Measurements from ENCODE around the gene SNRPF. TPM values are rescaled to one million over a fixed set of nuclear protein-coding genes. Genes with fewer than 3 reads are reported as not detected.
"Not testable (repeated sequence)": the region's sequence is repeated elsewhere in the genome, so short reads cannot be mapped to it uniquely, and the experiment has no call there.

The SNRPF gene
- total RNA-seq, 6 experiments from 2014 or later: 24.2 to 31.9 (median 27.8) TPM

- peaks cover 32% of the 10 kb centered on the region for H3K4me1 Mint-ChIP-seq (ENCODE audit: low read depth)
- H3K36me3 Mint-ChIP-seq (ENCODE audit: low read depth): no peaks in the 10 kb centered on the region
- no peak for TF ChIP-seq CTCF (IDR thresholded peaks at IDR 0.05)
- peak overlapping the region; percentile 45 for H3K4me3 Mint-ChIP-seq
- H3K9me3 Mint-ChIP-seq: no peaks in the 10 kb centered on the region
- peaks cover 18% of the 10 kb centered on the region for H3K27me3 Mint-ChIP-seq (ENCODE audit: insufficient read depth)
- H3K27ac Mint-ChIP-seq: no peak overlapping the region; the same call in 1 of the 2 replicates
- DNase-seq: peak; percentile 30
Observed at GRCh38 chr12:95836630-95837239, 22.0 kb upstream of the SNRPF start.

- no peak for DNase-seq
- H3K4me1 Mint-ChIP-seq (ENCODE audit: low read depth): peaks cover 32% of the 10 kb centered on the region
Observed at GRCh38 chr12:95837240-95838038, 21.3 kb upstream of the SNRPF start.

GRCh38 chr12:95838125-95838524 lies 20.6 kb upstream of the SNRPF start:
- no peak for TF ChIP-seq CTCF (IDR thresholded peaks at IDR 0.05)
- Mint-ChIP-seq H3K9me3 (no peaks in the 10 kb centered on the region), H3K36me3 (ENCODE audit: low read depth) (no peaks in the 10 kb centered on the region), H3K27me3 (ENCODE audit: insufficient read depth) (peaks cover 8% of the 10 kb centered on the region), H3K4me3 (peak overlapping the region; percentile 47), H3K27ac (0 out of 2 replicates have a peak overlapping the region, but pooled peaks have one; percentile 29), H3K4me1 (ENCODE audit: low read depth) (peaks cover 32% of the 10 kb centered on the region)
- peak; percentile 50 for DNase-seq

More at GRCh38 chr12:95837240-95838038, 21.3 kb upstream of the SNRPF start:
- Mint-ChIP-seq H3K4me3 (peak overlapping the region; percentile 47), H3K27ac (no peak overlapping the region), H3K27me3 (ENCODE audit: insufficient read depth) (peaks cover 12% of the 10 kb centered on the region), H3K36me3 (ENCODE audit: low read depth) (no peaks in the 10 kb centered on the region), H3K9me3 (no peaks in the 10 kb centered on the region)
- TF ChIP-seq CTCF (IDR thresholded peaks at IDR 0.05): no peak

- not testable (repeated sequence) for DNase-seq; H3K27ac Mint-ChIP-seq; H3K36me3 Mint-ChIP-seq (ENCODE audit: low read depth); H3K4me3 Mint-ChIP-seq; H3K9me3 Mint-ChIP-seq
- peaks cover 27% of the 10 kb centered on the region for H3K27me3 Mint-ChIP-seq (ENCODE audit: insufficient read depth)
- H3K4me1 Mint-ChIP-seq (ENCODE audit: low read depth): peaks cover 11% of the 10 kb centered on the region
Observed at GRCh38 chr12:95842426-95842825, 16.3 kb upstream of the SNRPF start.

- H3K36me3 Mint-ChIP-seq (ENCODE audit: low read depth): no peaks in the 10 kb centered on the region
- no peaks in the 10 kb centered on the region for H3K9me3 Mint-ChIP-seq
- no peak overlapping the region for H3K27ac Mint-ChIP-seq
- no peak overlapping the region for H3K4me3 Mint-ChIP-seq
- peaks cover 38% of the 10 kb centered on the region for H3K27me3 Mint-ChIP-seq (ENCODE audit: insufficient read depth)
- peak; percentile 55 for TF ChIP-seq CTCF (IDR thresholded peaks at IDR 0.05)
- peak; percentile 38 for DNase-seq
- H3K4me1 Mint-ChIP-seq (ENCODE audit: low read depth): no peaks in the 10 kb centered on the region
Observed at GRCh38 chr12:95848575-95849388, 10.0 kb upstream of the SNRPF start.

Measured in HFFc6 (cell line).